Mammary epithelial cell (primary cell): ENCODE data around the gene PARG.

ENCODE experiments used
- EZH2 ChIP-seq: IDR thresholded peaks from 2 replicates; pipeline ENCODE4 v1.6.1; 2012; ENCODE audit warnings: low read length, inconsistent platforms, borderline replicate concordance
- TF ChIP-seq, protein P1 (sequence below), 2 donors: IDR thresholded peaks in 1 of 2; conservative IDR thresholded peaks in 1 of 2; 2 replicates each; pipeline ENCODE4 v1.5.1; 2011 to 2012; ENCODE audit warnings: inconsistent platforms in 2 of 2, low read length in 2 of 2, mild to moderate bottlenecking in 2 of 2, control low read depth in 1 of 2, low read depth in 1 of 2; ENCODE audit not compliant: insufficient read depth in 1 of 2; ENCODE audit errors: extremely low read depth in 1 of 2

DNA sequence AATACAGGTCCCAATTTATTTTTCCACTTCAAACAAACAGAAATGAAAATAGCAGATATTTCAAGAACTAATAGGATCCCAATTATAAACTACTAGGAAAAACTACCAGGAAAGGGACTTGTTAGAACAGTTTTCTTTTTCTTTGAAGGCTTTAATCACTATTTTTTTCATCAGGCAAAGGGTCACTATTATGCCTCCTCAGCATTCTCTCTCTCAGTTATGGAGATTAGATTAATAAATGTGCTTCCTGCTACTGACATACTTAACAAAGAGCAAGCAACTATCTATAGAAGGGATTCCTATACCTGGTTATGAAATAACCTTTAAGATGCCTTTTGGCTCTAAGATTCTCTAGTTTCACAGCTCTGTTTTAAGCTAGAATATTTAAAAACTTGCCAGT lies 108.7 kb downstream of the PARG start:
- TF ChIP-seq, protein P1, sequence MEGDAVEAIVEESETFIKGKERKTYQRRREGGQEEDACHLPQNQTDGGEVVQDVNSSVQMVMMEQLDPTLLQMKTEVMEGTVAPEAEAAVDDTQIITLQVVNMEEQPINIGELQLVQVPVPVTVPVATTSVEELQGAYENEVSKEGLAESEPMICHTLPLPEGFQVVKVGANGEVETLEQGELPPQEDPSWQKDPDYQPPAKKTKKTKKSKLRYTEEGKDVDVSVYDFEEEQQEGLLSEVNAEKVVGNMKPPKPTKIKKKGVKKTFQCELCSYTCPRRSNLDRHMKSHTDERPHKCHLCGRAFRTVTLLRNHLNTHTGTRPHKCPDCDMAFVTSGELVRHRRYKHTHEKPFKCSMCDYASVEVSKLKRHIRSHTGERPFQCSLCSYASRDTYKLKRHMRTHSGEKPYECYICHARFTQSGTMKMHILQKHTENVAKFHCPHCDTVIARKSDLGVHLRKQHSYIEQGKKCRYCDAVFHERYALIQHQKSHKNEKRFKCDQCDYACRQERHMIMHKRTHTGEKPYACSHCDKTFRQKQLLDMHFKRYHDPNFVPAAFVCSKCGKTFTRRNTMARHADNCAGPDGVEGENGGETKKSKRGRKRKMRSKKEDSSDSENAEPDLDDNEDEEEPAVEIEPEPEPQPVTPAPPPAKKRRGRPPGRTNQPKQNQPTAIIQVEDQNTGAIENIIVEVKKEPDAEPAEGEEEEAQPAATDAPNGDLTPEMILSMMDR (conservative IDR thresholded peaks at IDR 0.05 in 1 of 2, IDR thresholded peaks at IDR 0.05 in 1 of 2; ENCODE audit: extremely low read depth in 1 of 2, insufficient read depth in 1 of 2, low read depth in 1 of 2, low read length in 2 of 2): no peak
- TF ChIP-seq EZH2: no peak
